T-helper 1 cell treated with Interleukin-12 subunit alpha and Interleukin-12 subunit beta and Interleukin-4 antibody, amounts not matched to agents 30 μg/mL and 1 μg/mL, for 36 hours (primary cell): ENCODE results near the gene GCG.

Experiments
- H3K27ac Mint-ChIP-seq: one replicate; pipeline ENCODE4 v1.8.0; 2021; ENCODE audit warnings: mild to moderate bottlenecking, mixed read lengths
- H3K27me3 Mint-ChIP-seq: one replicate; pipeline ENCODE4 v1.8.0; 2021; ENCODE audit warnings: low read depth, mixed read lengths
- H3K36me3 Mint-ChIP-seq: one replicate; pipeline ENCODE4 v1.8.0; 2021; ENCODE audit warnings: low read depth, mixed read lengths
- H3K4me1 Mint-ChIP-seq: one replicate; pipeline ENCODE4 v1.8.0; 2021; ENCODE audit warnings: low read depth, mixed read lengths
- H3K4me3 Mint-ChIP-seq: one replicate; pipeline ENCODE4 v1.8.0; 2021; ENCODE audit warnings: mild to moderate bottlenecking, moderate library complexity, mixed read lengths
- H3K9me3 Mint-ChIP-seq: one replicate; pipeline ENCODE4 v1.8.0; 2021; ENCODE audit warnings: mixed read lengths

Gene GCG

GRCh38 chr2:162166745-162167144, 14.7 kb upstream of the GCG start:
- H3K27ac Mint-ChIP-seq: no peak overlapping the region
- no peak overlapping the region for H3K4me3 Mint-ChIP-seq
- H3K9me3 Mint-ChIP-seq: no peaks in the 10 kb centered on the region
- no peaks in the 10 kb centered on the region for H3K36me3 Mint-ChIP-seq
- H3K27me3 Mint-ChIP-seq: peaks cover 25% of the 10 kb centered on the region
- no peaks in the 10 kb centered on the region for H3K4me1 Mint-ChIP-seq

DNA sequence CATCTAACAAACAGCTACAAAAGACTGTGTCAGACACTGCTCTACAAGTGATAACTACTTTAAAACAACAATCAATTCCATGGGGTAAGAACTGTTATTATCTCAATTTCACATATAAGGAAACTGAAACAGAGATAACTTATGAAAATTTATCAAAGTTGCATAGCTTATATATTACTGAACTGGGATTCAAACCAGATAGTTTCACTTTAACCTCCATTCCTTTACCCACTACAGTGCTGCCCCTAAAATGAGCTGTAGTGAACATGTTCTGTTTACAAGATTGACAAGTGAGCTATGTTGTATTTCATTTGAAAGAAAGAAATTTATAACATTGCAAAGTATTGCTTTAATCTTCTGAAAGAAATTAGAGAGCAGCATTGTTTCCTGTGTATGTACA, 14.1 kb upstream of the GCG start:
- Mint-ChIP-seq H3K4me1 (no peaks in the 10 kb centered on the region), H3K27ac (no peak overlapping the region), H3K36me3 (no peaks in the 10 kb centered on the region), H3K27me3 (peaks cover 25% of the 10 kb centered on the region), H3K4me3 (no peak overlapping the region), H3K9me3 (no peaks in the 10 kb centered on the region)

DNA sequence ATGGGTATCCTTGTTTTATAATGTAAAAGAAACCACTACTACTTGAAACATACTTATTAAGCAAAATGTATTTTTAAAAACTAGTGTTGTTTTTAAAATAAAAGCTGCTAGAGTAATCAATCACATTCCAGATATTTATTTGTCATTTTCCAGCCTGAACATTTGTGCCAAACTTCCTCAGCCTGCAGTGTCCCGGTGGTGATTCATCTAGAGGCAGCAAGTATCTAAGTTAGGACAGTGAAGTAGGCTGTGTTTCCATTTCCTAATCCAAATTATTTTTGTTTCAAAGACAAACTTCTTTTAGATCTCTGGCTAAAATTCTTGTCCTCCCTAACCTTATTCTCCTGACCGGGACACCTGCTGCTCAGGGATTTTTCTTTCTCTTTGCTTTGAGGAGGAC, 12.8 kb upstream of the GCG start:
- Mint-ChIP-seq H3K4me3 (no peak overlapping the region), H3K36me3 (no peaks in the 10 kb centered on the region), H3K27ac (no peak overlapping the region), H3K27me3 (peaks cover 23% of the 10 kb centered on the region), H3K9me3 (no peaks in the 10 kb centered on the region), H3K4me1 (no peaks in the 10 kb centered on the region)

DNA sequence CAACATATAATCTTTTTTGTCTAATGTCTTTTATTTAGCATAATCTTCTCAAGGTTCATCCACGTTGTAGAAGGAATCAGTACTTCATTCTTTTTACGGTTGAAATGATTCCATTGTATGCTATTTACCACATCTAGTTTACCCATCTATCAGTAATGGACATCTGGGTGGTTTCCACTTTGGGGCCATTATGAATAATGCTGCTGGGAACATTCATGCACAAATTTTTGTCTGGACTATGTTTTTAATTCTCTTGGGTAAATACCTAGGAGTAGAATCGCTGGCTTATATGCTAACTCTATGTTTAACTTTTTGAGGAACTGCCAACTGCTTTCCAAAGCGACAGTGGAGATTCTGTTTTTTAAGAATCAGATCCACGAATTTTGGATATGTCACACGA, 7.4 kb upstream of the GCG start:
- Mint-ChIP-seq H3K4me3 (no peak overlapping the region), H3K9me3 (no peaks in the 10 kb centered on the region), H3K4me1 (no peaks in the 10 kb centered on the region), H3K27ac (no peak overlapping the region), H3K27me3 (peaks cover 29% of the 10 kb centered on the region), H3K36me3 (no peaks in the 10 kb centered on the region)

DNA sequence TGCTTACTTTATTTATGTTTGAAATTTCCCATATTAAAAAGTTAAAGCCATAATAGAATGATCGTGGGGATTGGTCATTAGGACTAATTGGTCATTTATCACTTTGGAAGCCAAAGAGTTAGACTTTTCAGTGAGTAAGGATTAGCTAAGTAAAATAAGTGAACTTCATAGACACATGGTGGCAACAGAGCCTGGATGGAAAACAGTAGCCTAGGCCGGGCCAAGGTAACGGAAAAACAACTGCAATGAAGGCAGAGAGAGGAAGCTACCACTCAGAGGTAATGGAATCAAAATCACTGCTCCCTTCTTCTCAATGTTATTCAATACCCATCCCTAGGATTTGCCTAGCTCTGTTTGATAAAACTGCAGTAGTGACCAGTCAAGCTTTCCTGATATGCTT, 4.1 kb upstream of the GCG start:
- H3K27ac Mint-ChIP-seq: no peak overlapping the region
- peaks cover 50% of the 10 kb centered on the region for H3K27me3 Mint-ChIP-seq
- no peaks in the 10 kb centered on the region for H3K9me3 Mint-ChIP-seq
- H3K36me3 Mint-ChIP-seq: no peaks in the 10 kb centered on the region
- peaks cover 6% of the 10 kb centered on the region for H3K4me1 Mint-ChIP-seq
- no peak overlapping the region for H3K4me3 Mint-ChIP-seq

DNA sequence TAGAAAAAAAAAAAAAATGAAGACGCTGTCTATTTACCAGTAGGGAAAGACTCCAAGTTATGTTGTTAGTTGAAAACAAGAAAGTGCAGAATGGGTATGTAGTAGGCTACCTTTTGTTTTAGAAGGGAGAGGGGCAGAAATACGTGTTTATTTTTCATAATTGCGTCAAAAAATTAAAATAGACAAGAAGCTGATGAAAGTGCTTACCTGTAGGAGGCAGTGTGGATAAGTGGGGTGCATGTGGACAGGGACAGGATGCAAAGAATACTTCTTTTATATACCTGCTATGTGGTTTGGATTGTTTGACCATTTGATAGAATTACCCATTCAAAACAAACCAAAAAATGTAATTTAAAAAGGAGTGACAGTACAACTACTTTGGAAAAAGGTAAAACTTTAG, 3.0 kb upstream of the GCG start:
- Mint-ChIP-seq H3K4me1 (peaks cover 6% of the 10 kb centered on the region), H3K4me3 (no peak overlapping the region), H3K27me3 (peaks cover 54% of the 10 kb centered on the region), H3K9me3 (no peaks in the 10 kb centered on the region), H3K27ac (no peak overlapping the region), H3K36me3 (no peaks in the 10 kb centered on the region)

DNA sequence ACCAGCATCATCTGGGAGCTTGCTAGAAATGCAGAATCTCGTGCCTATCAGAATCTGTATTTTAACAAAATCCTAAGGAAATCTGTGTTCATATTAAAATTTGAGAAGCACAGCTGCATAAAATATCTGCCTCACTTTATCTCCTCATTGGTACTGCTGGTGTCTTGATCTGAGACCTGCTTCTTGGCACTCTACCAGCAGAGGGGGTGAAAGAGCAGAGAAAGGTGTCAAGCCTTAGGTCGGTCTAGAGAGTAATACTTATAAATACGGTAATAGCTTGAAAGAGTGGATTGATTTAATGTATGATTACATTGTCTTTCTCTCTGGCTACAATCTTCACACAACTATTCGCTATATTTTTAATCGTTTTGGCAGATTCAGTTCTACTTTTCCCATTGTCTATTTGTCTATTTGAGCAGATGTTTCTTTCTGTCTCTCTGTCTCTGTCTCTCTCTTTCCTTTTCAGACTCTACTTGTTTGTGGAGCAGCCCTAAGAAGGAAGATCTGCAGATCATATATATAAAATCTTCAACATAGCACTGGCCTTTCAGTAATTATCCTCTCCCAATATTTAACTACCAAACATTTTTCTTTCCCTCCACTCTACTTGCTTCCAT, 1.7 kb upstream of the GCG start:
- H3K27me3 Mint-ChIP-seq: peaks cover 53% of the 10 kb centered on the region

GRCh38 chr2:162149940-162150339, 2.1 kb downstream of the GCG start:
- H3K4me1 Mint-ChIP-seq: peaks cover 6% of the 10 kb centered on the region
- H3K4me3 Mint-ChIP-seq: no peak overlapping the region
- H3K27ac Mint-ChIP-seq: no peak overlapping the region
- H3K27me3 Mint-ChIP-seq: peaks cover 63% of the 10 kb centered on the region
- no peaks in the 10 kb centered on the region for H3K9me3 Mint-ChIP-seq
- H3K36me3 Mint-ChIP-seq: no peaks in the 10 kb centered on the region

More for the DNA sequence above, 1.7 kb upstream of the GCG start:
- Mint-ChIP-seq H3K27ac (no peak overlapping the region), H3K4me3 (no peak overlapping the region), H3K36me3 (no peaks in the 10 kb centered on the region), H3K4me1 (peaks cover 6% of the 10 kb centered on the region), H3K9me3 (no peaks in the 10 kb centered on the region)

DNA sequence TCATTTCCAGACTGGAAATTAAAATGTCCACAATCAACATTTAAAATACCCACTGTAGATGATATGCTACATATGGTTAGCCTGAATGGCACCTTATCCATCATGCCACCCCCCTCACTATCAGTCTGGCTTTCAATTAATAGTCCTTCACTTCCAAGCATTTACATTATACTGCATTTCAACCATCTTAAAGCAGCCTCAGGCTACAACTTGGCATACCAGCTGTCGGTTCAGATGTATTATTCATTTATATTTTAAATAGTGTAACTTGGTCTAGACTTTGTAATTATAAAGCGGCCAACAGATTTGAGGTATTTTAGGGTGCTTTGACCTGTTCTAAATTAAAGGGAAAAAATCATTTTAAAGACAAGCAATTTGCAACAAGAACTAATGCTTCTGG, 2.6 kb downstream of the GCG start:
- no peak overlapping the region for H3K27ac Mint-ChIP-seq
- peaks cover 6% of the 10 kb centered on the region for H3K4me1 Mint-ChIP-seq
- H3K9me3 Mint-ChIP-seq: no peaks in the 10 kb centered on the region
- peaks cover 63% of the 10 kb centered on the region for H3K27me3 Mint-ChIP-seq
- H3K4me3 Mint-ChIP-seq: no peak overlapping the region
- H3K36me3 Mint-ChIP-seq: no peaks in the 10 kb centered on the region

- Mint-ChIP-seq H3K9me3 (no peaks in the 10 kb centered on the region), H3K36me3 (no peaks in the 10 kb centered on the region), H3K27me3 (peaks cover 58% of the 10 kb centered on the region), H3K4me3 (no peak overlapping the region), H3K4me1 (peaks cover 3% of the 10 kb centered on the region), H3K27ac (no peak overlapping the region)
Measured at GRCh38 chr2:162148956-162149355, 3.1 kb downstream of the GCG start.

GRCh38 chr2:162143969-162144368, 8.1 kb downstream of the GCG start:
- no peak overlapping the region for H3K27ac Mint-ChIP-seq
- no peaks in the 10 kb centered on the region for H3K9me3 Mint-ChIP-seq
- H3K36me3 Mint-ChIP-seq: no peaks in the 10 kb centered on the region
- no peak overlapping the region for H3K4me3 Mint-ChIP-seq
- no peaks in the 10 kb centered on the region for H3K4me1 Mint-ChIP-seq
- peaks cover 56% of the 10 kb centered on the region for H3K27me3 Mint-ChIP-seq

- Mint-ChIP-seq H3K4me1 (no peaks in the 10 kb centered on the region), H3K27ac (no peak overlapping the region), H3K36me3 (no peaks in the 10 kb centered on the region), H3K9me3 (no peaks in the 10 kb centered on the region), H3K27me3 (peaks cover 46% of the 10 kb centered on the region), H3K4me3 (no peak overlapping the region)
Measured at GRCh38 chr2:162138310-162138709, 13.7 kb downstream of the GCG start.

- H3K4me1 Mint-ChIP-seq: peaks cover 23% of the 10 kb centered on the region
- H3K4me3 Mint-ChIP-seq: no peak overlapping the region
- no peaks in the 10 kb centered on the region for H3K9me3 Mint-ChIP-seq
Measured at GRCh38 chr2:162127422-162127821, 24.6 kb downstream of the GCG start.

GRCh38 chr2:162126527-162126926, 25.5 kb downstream of the GCG start:
- H3K4me3 Mint-ChIP-seq: no peak overlapping the region
- H3K4me1 Mint-ChIP-seq: peaks cover 23% of the 10 kb centered on the region

More at GRCh38 chr2:162127422-162127821, 24.6 kb downstream of the GCG start:
- no peak overlapping the region for H3K27ac Mint-ChIP-seq
- H3K27me3 Mint-ChIP-seq: peaks cover 17% of the 10 kb centered on the region
- no peaks in the 10 kb centered on the region for H3K36me3 Mint-ChIP-seq

GRCh38 chr2:162126111-162126519, 25.9 kb downstream of the GCG start:
- no peak overlapping the region for H3K27ac Mint-ChIP-seq
- H3K4me3 Mint-ChIP-seq: no peak overlapping the region
- peaks cover 14% of the 10 kb centered on the region for H3K27me3 Mint-ChIP-seq
- no peaks in the 10 kb centered on the region for H3K9me3 Mint-ChIP-seq
- peaks cover 23% of the 10 kb centered on the region for H3K4me1 Mint-ChIP-seq
- no peaks in the 10 kb centered on the region for H3K36me3 Mint-ChIP-seq

More at GRCh38 chr2:162126527-162126926, 25.5 kb downstream of the GCG start:
- Mint-ChIP-seq H3K27ac (no peak overlapping the region), H3K36me3 (no peaks in the 10 kb centered on the region), H3K9me3 (no peaks in the 10 kb centered on the region), H3K27me3 (peaks cover 14% of the 10 kb centered on the region)

DNA sequence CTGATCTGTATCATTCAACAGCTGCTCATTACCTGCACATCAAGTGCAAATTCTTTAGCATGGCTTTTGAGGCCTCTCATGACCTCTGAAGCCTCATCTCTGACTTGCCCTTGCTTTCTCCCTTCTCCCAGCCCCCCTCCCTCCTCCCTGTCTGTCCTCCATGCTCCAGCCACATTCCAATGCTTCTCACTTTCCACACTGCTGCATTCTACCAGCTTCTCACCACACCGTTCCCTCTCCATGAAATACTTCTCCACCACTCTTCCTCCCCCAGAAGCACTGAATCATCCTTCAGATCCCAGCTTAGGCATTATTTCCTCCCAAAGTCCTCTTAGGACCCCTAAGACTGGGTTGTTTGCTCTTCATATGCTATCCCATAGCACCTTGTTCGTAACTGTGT, 26.9 kb downstream of the GCG start:
- Mint-ChIP-seq H3K27me3 (peaks cover 9% of the 10 kb centered on the region), H3K4me1 (peaks cover 23% of the 10 kb centered on the region), H3K36me3 (no peaks in the 10 kb centered on the region), H3K27ac (no peak overlapping the region), H3K9me3 (no peaks in the 10 kb centered on the region), H3K4me3 (no peak overlapping the region)
